Prostate gland (tissue), 2 donors: ENCODE data around the gene BIRC7. TPM values are rescaled to one million over a fixed set of nuclear protein-coding genes. Genes with fewer than 3 reads are reported as not detected.

Experiments
- DNase-seq: peaks from one replicate; pipeline ENCODE4 v3.0.0-alpha.2; 2019; ENCODE audit warnings: low spot score
- H3K27ac ChIP-seq, 2 donors: fragments of 200-600 bp; sonication (generic); 2 replicates each; pipeline ENCODE4 v1.5.1; 2017 to 2019
- H3K27me3 ChIP-seq: fragments of 200-600 bp; sonication (generic); replicated peaks from 2 replicates; pipeline ENCODE4 v1.5.1; 2019; ENCODE audit not compliant: insufficient read depth
- H3K36me3 ChIP-seq, 2 donors: fragments of 200-600 bp; sonication (generic); 1 replicate in 1 of 2; 2 replicates in 1 of 2; pipeline versions ENCODE4 v1.5.1 to v1.8.1; 2017 to 2019
- H3K4me1 ChIP-seq: fragments of 200-600 bp; sonication (generic); replicated peaks from 2 replicates; pipeline ENCODE4 v1.5.1; 2019
- H3K4me3 ChIP-seq, 2 donors: fragments of 200-600 bp; sonication (generic); 2 replicates each; pipeline ENCODE4 v1.5.1; 2017 to 2019
- H3K9me3 ChIP-seq: fragments of 200-600 bp; sonication (generic); 2 replicates; pipeline ENCODE4 v1.5.1; 2017
- CTCF ChIP-seq, 4 experiments: fragments of 200-600 bp in 2 of 4; fragments of 450-650 bp in 2 of 4; sonication (generic) in 2 of 4; IDR thresholded peaks; 1 replicate in 3 of 4; 2 replicates in 1 of 4; pipeline ENCODE4 v1.5.1; 2016 to 2019; ENCODE audit warnings: antibody characterized with exemption in 4 of 4, mild to moderate bottlenecking in 2 of 4, moderate library complexity in 2 of 4
- POLR2A ChIP-seq: fragments of 450-650 bp; IDR thresholded peaks from one replicate; pipeline ENCODE4 v1.6.1; 2016; ENCODE audit warnings: antibody characterized with exemption, mild to moderate bottlenecking
- POLR2AphosphoS5 ChIP-seq: sonication (generic); formaldehyde crosslinking; IDR thresholded peaks from one replicate; pipeline ENCODE4 v1.6.1; 2017; ENCODE audit warnings: antibody characterized with exemption
- WGBS: methylation state at CpG from one replicate; pipeline ENCODE4 v1.1.5; 2018; 5-methylcytosine and 5-hydroxymethylcytosine counted together
- intact Hi-C: fragments of 100-400 bp; cut with DNase I; formaldehyde crosslinking; loops from one replicate; pipeline ENCODE4 v1.14.2; 2022
- microRNA counts, 2 donors: library from miRNA; unstranded; fragments of <30 nt; microRNA quantifications; one replicate each; lab custom pipeline; 2016 to 2017
- microRNA-seq: library from miRNA; unstranded; fragments of <30 nt; microRNA quantifications from one replicate; pipeline ENCODE4, GENCODE V29; 2016
- small RNA-seq, 2 donors: library from RNA; depleted of rRNA; stranded (forward); fragments of <200 nt; gene quantifications; one replicate each; pipeline ENCODE3, GENCODE V24; 2016
- total RNA-seq, 2 donors: library from RNA; depleted of rRNA; stranded (reverse); fragments of >200 nt; gene quantifications; one replicate each; pipeline ENCODE4 v1.1.0, GENCODE V29; 2016

BIRC7 gene
- total RNA-seq, 2 donors from 2014 or later: not detected

DNA sequence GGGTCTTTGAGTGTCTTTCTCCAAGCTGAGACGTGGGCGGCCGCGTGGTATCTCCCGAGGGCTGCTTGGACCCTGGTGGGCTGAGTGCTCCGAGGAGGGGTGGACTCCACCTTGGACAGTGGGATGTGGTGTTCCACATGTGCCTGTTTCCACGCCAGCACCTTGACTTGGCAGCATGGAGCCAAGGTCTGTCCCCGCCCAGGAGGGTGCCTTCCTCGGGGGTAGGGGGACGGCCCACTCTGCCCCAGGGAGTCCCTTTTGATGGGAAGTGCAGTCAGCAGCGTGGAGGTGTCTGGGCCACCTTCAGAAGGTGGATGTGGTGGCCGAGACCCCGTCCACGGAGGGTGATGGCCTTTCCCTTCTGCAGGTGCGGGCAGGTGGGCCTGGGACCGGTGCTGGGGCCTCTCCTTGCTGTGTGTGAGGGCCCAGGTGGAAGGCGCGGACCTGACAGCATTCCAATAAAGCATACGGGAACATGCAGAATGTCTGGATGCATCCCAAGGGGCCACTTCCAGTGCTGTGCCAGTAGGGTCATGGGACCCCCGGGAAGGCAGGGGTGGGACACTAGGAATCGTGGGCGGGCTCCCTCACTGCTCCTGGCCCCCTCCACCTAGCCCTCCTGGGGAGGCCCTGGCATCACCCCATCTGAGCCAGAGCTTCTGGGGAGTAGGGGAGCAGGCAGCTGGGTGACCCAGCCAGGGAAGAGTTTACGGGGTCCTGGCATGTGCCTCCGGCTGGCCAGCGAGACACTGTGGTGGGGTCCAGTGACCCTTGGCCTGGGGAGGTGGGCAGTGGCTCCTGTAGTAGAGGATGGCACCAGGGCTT is 53.8 kb downstream of the BIRC7 start:
- no peaks in the 10 kb centered on the region for H3K4me1 ChIP-seq
- no peaks in the 10 kb centered on the region for H3K9me3 ChIP-seq
- 83% methylated on average over 19 of the region's 25 CpGs for WGBS
- intact Hi-C loops: no loop called here
- DNase-seq: no peak
- no peak for TF ChIP-seq POLR2A
- no peak for TF ChIP-seq POLR2AphosphoS5
- no peak for TF ChIP-seq CTCF (IDR thresholded peaks at IDR 0.05)
- H3K27ac ChIP-seq: no peak overlapping the region
- no peaks in the 10 kb centered on the region for H3K36me3 ChIP-seq
- peaks cover 5% of the 10 kb centered on the region for H3K27me3 ChIP-seq
- no peak overlapping the region for H3K4me3 ChIP-seq

MicroRNAs within 50 kb of the gene (microRNA counts, 767-probe panel; counts per million panel counts)
- microRNA hsa-miR-3196 (lab: Ali Mortazavi, UCI): 0 to 431 counts per million in 2 donors

Small RNA genes lying within 50 kb of the gene (microRNA-seq; reads per million reads assigned to microRNA genes)
- gene MIR3196 (not detected), gene MIR4326 (0.34 reads per million)

Small RNA genes lying within 50 kb of the gene (small RNA-seq; reads per million reads assigned to genes)
- 0 reads per million in 2 donors for gene MIR3196
- 0.09 to 0.50 reads per million in 2 donors for gene MIR4326

Other genes starting within 250 kb of the BIRC7 start
- gene BHLHE23, start 228.9 kb upstream of the BIRC7 start, total RNA-seq: 1 to 10 TPM in 1 of 2 donors, not detected in 1; 4.0 TPM
- gene YTHDF1, start 19.8 kb upstream of the BIRC7 start, total RNA-seq: 10 to 100 TPM; 28.8 to 46.0 TPM
- 1 to 10 TPM in 1 of 2 donors, not detected in 1; 1.2 TPM for gene NKAIN4, start 18.6 kb downstream of the BIRC7 start, total RNA-seq
- gene ARFGAP1, start 36.9 kb downstream of the BIRC7 start, total RNA-seq: 10 to 100 TPM; 43.6 to 85.6 TPM
- gene COL20A1, start 57.3 kb downstream of the BIRC7 start, total RNA-seq: 1 to 10 TPM in 1 of 2 donors, not detected in 1; 7.1 TPM
- gene CHRNA4, start 125.4 kb downstream of the BIRC7 start, total RNA-seq: 1 to 10 TPM in 1 of 2 donors, not detected in 1; 7.2 TPM
- gene KCNQ2, start 236.8 kb downstream of the BIRC7 start, total RNA-seq: 10 to 100 TPM in 1 of 2 donors, under 1 TPM in 1; 0.46 to 35.6 TPM